CD8-positive, alpha-beta memory T cell (primary cell): ENCODE measurements around the gene LASP1NB. TPM values are rescaled to one million over a fixed set of nuclear protein-coding genes. Genes with fewer than 3 reads are reported as not detected.
"Not testable (repeated sequence)": the region's sequence is repeated elsewhere in the genome, so short reads cannot be mapped to it uniquely, and the experiment has no call there.

Experiments used
- CTCF ChIA-PET: fragments of 350-600 bp; sonication (Branson Sonifier 250); formaldehyde crosslinking; loops from one replicate; lab custom pipeline; 2021; ENCODE audit warnings: antibody characterized with exemption; lab: Charles Lee
- POLR2A ChIA-PET: fragments of 350-600 bp; sonication (Branson Sonifier 250); formaldehyde crosslinking; loops from one replicate; lab custom pipeline; 2021; ENCODE audit warnings: antibody characterized with exemption; lab: Charles Lee
- DNase-seq, 5 donors: peaks; one replicate each; pipeline versions ENCODE4 v3.0.0 to v3.0.0-alpha.2; 2020 to 2022; ENCODE audit warnings: mixed read lengths in 1 of 5
- H3K27ac ChIP-seq: one replicate; pipeline ENCODE4 v1.7.0; 2013; ENCODE audit warnings: low read depth, mild to moderate bottlenecking, low read length, moderate library complexity
- H3K27me3 ChIP-seq: 2 replicates; pipeline ENCODE4 v1.7.0; 2013; ENCODE audit warnings: low read length, mild to moderate bottlenecking; ENCODE audit not compliant: insufficient read depth, poor library complexity, severe bottlenecking
- H3K36me3 ChIP-seq: 2 replicates; pipeline ENCODE4 v1.7.0; 2013; ENCODE audit warnings: mild to moderate bottlenecking, low read length, moderate library complexity; ENCODE audit not compliant: insufficient read depth
- H3K4me1 ChIP-seq: 2 replicates; pipeline ENCODE4 v1.7.0; 2013; ENCODE audit warnings: mild to moderate bottlenecking, low read length, moderate library complexity; ENCODE audit not compliant: insufficient read depth
- H3K4me3 ChIP-seq: 2 replicates; pipeline ENCODE4 v1.7.0; 2013; ENCODE audit warnings: mild to moderate bottlenecking, low read length
- H3K9me3 ChIP-seq: 2 replicates; pipeline ENCODE4 v1.7.0; 2013; ENCODE audit warnings: mild to moderate bottlenecking, low read length
- H3K27ac Mint-ChIP-seq, 8 donors: one replicate each; pipeline ENCODE4 v1.8.0; 2020 to 2021; ENCODE audit warnings: mixed read lengths in 8 of 8, mild to moderate bottlenecking in 6 of 8, inconsistent platforms in 3 of 8, moderate library complexity in 3 of 8
- H3K27me3 Mint-ChIP-seq, 2 donors: one replicate each; pipeline ENCODE4 v1.8.0; 2020 to 2021; ENCODE audit warnings: mixed read lengths in 2 of 2, mild to moderate bottlenecking in 1 of 2, moderate library complexity in 1 of 2
- H3K36me3 Mint-ChIP-seq, 3 donors: one replicate each; pipeline ENCODE4 v1.8.0; 2020 to 2021; ENCODE audit warnings: mixed read lengths in 3 of 3, inconsistent platforms in 1 of 3, mild to moderate bottlenecking in 1 of 3
- H3K4me1 Mint-ChIP-seq, 3 donors: one replicate each; pipeline ENCODE4 v1.8.0; 2020 to 2021; ENCODE audit warnings: mixed read lengths in 3 of 3, inconsistent platforms in 1 of 3, mild to moderate bottlenecking in 1 of 3
- H3K4me3 Mint-ChIP-seq, 7 donors: one replicate each; pipeline ENCODE4 v1.8.0; 2020 to 2021; ENCODE audit warnings: mixed read lengths in 7 of 7, mild to moderate bottlenecking in 6 of 7, moderate library complexity in 4 of 7, inconsistent platforms in 2 of 7
- H3K9me3 Mint-ChIP-seq, 5 donors: one replicate each; pipeline ENCODE4 v1.8.0; 2020 to 2022; ENCODE audit warnings: mixed read lengths in 5 of 5, mild to moderate bottlenecking in 3 of 5, moderate library complexity in 2 of 5, inconsistent platforms in 1 of 5
- polyA plus RNA-seq: library from polyadenylated mRNA; unstranded; fragments of 300-500 nt; fragmentation: Illumina TruSeq; gene quantifications from one replicate; pipeline ENCODE4 v1.2.3, GENCODE V29; 2021
- total RNA-seq, 2 experiments: library from RNA; stranded (reverse); gene quantifications; one replicate each; pipeline ENCODE4 v1.2.3, GENCODE V29; 2021

LASP1NB gene

GRCh38 chr17:38970804-38971203, 45.4 kb downstream of the LASP1NB start:
- Histone ChIP-seq H3K4me3 (no peak overlapping the region), H3K9me3 (no peaks in the 10 kb centered on the region), H3K27ac (no peak overlapping the region), H3K36me3 (no peaks in the 10 kb centered on the region), H3K27me3 (no peaks in the 10 kb centered on the region), H3K4me1 (peaks cover 6% of the 10 kb centered on the region)
- Mint-ChIP-seq H3K4me1 (peaks cover 7 to 16% (median 9%) of the 10 kb centered on the region in 3 donors), H3K4me3 (no peak overlapping the region), H3K36me3 (no peaks in the 10 kb centered on the region), H3K27me3 (peaks cover 0 to 2% of the 10 kb centered on the region in 2 donors), H3K27ac (peak overlapping the region in 1 of 8 donors; percentile 43), H3K9me3 (no peaks in the 10 kb centered on the region)
- CTCF ChIA-PET: interaction anchor here (1.4 to 1.9 kb wide), 2 partner anchors 204 to 242 kb away, joined by 3 to 6 read pairs; no protein-coding TSS in a partner anchor
- DNase-seq: no peak
- POLR2A ChIA-PET: no interaction called here

GRCh38 chr17:38976187-38976551, 50.8 kb downstream of the LASP1NB start:
- H3K4me1 ChIP-seq, H3K36me3 ChIP-seq, H3K27me3 ChIP-seq, H3K9me3 Mint-ChIP-seq, H3K27me3 Mint-ChIP-seq, H3K36me3 Mint-ChIP-seq, H3K27ac ChIP-seq, H3K4me1 Mint-ChIP-seq, H3K4me3 ChIP-seq, H3K9me3 ChIP-seq: not testable (repeated sequence)
- CTCF ChIA-PET: interaction anchor here (0.6 to 1.3 kb wide), 5 partner anchors 13 to 1627 kb away, joined by 3 to 7 read pairs (median 4); no protein-coding TSS in a partner anchor
- DNase-seq: peak in 1 of 5 donors; percentile 10
- H3K4me3 Mint-ChIP-seq: peak overlapping the region in 2 of 7 donors; percentile 41 to 46
- POLR2A ChIA-PET: interaction anchor here (0.7 kb wide), 1 partner anchor 16 kb away, joined by 5 read pairs; no protein-coding TSS in a partner anchor
- peak overlapping the region in 2 of 8 donors; percentile 20 to 70 for H3K27ac Mint-ChIP-seq

- Mint-ChIP-seq H3K36me3 (no peaks in the 10 kb centered on the region), H3K27ac (no peak overlapping the region), H3K4me1 (peaks cover 5 to 11% (median 6%) of the 10 kb centered on the region in 3 donors), H3K4me3 (no peak overlapping the region), H3K27me3 (no peaks in the 10 kb centered on the region), H3K9me3 (no peaks in the 10 kb centered on the region)
- ChIA-PET CTCF (interaction anchor here (0.8 to 4.4 kb wide), 3 partner anchors 79 to 186 kb away, joined by 3 to 25 read pairs (median 3); partner anchors contain the start of gene PLXDC1), POLR2A (no interaction called here)
- no peaks in the 10 kb centered on the region for H3K36me3 ChIP-seq
- H3K27ac ChIP-seq: no peak overlapping the region
- H3K4me1 ChIP-seq: peaks cover 6% of the 10 kb centered on the region
- no peak for DNase-seq
- H3K9me3 ChIP-seq: no peaks in the 10 kb centered on the region
- H3K27me3 ChIP-seq: no peaks in the 10 kb centered on the region
- H3K4me3 ChIP-seq: no peak overlapping the region
Observed at GRCh38 chr17:38978180-38978579, 52.8 kb downstream of the LASP1NB start.

Other genes with a start within 250 kb of the LASP1NB start
- gene MLLT6, start 220.3 kb upstream of the LASP1NB start, total RNA-seq: 100 to 1,000 TPM; 197 to 202 TPM
- gene MLLT6, start 220.3 kb upstream of the LASP1NB start, polyA plus RNA-seq: 15.9 TPM
- 10 to 100 TPM; 58.2 to 59.6 TPM for gene CISD3, start 195.3 kb upstream of the LASP1NB start, total RNA-seq
- 73.4 TPM for gene CISD3, start 195.3 kb upstream of the LASP1NB start, polyA plus RNA-seq
- under 1 TPM; 0.72 to 0.89 TPM for gene PCGF2, start 177.3 kb upstream of the LASP1NB start, total RNA-seq
- gene PCGF2, start 177.3 kb upstream of the LASP1NB start, polyA plus RNA-seq: 0.09 TPM
- 100 to 1,000 TPM; 317 to 323 TPM for gene PSMB3, start 172.9 kb upstream of the LASP1NB start, total RNA-seq
- gene PSMB3, start 172.9 kb upstream of the LASP1NB start, polyA plus RNA-seq: 431 TPM
- gene PIP4K2B, start 126.1 kb upstream of the LASP1NB start, total RNA-seq: 10 to 100 TPM; 43.4 to 44.6 TPM
- 17.4 TPM for gene PIP4K2B, start 126.1 kb upstream of the LASP1NB start, polyA plus RNA-seq
- gene CWC25, start 100.3 kb upstream of the LASP1NB start, total RNA-seq: 10 to 100 TPM; 31.3 to 31.7 TPM
- 11.5 TPM for gene CWC25, start 100.3 kb upstream of the LASP1NB start, polyA plus RNA-seq
- gene RPL23, start 71.9 kb upstream of the LASP1NB start, total RNA-seq: 1,000 to 10,000 TPM; 1,857 to 1,911 TPM
- 1,010 TPM for gene RPL23, start 71.9 kb upstream of the LASP1NB start, polyA plus RNA-seq
- gene LASP1, start 55.6 kb upstream of the LASP1NB start, total RNA-seq: 100 to 1,000 TPM; 128 to 135 TPM
- gene LASP1, start 55.6 kb upstream of the LASP1NB start, polyA plus RNA-seq: 76.1 TPM
- not detected for gene FBXO47, start 41.8 kb downstream of the LASP1NB start, total RNA-seq
- not detected for gene FBXO47, start 41.8 kb downstream of the LASP1NB start, polyA plus RNA-seq
- 1 to 10 TPM; 2.5 to 2.9 TPM for gene PLXDC1, start 226.0 kb downstream of the LASP1NB start, total RNA-seq
- gene PLXDC1, start 226.0 kb downstream of the LASP1NB start, polyA plus RNA-seq: 10.3 TPM
- gene ARL5C, start 240.5 kb downstream of the LASP1NB start, total RNA-seq: not detected
- not detected for gene ARL5C, start 240.5 kb downstream of the LASP1NB start, polyA plus RNA-seq